Peyer's patch (tissue), 4 donors: ENCODE results near the gene PVALEF. TPM values are rescaled to one million over a fixed set of nuclear protein-coding genes. Genes with fewer than 3 reads are reported as not detected.

ENCODE experiments used
- DNase-seq, 3 donors: peaks; one replicate each; pipeline ENCODE4 v3.0.0-alpha.2; 2017 to 2019
- H3K27ac ChIP-seq, 4 donors: fragments of 200-600 bp; sonication (generic); one replicate each; pipeline ENCODE4 v1.5.1; 2016 to 2019
- H3K27me3 ChIP-seq, 2 donors: fragments of 200-600 bp; sonication (generic); one replicate each; pipeline ENCODE4 v1.5.1; 2019
- H3K36me3 ChIP-seq, 3 donors: fragments of 200-600 bp; sonication (generic); one replicate each; pipeline ENCODE4 v1.5.1; 2016 to 2019
- H3K4me1 ChIP-seq, 4 donors: fragments of 200-600 bp; sonication (generic); one replicate each; pipeline ENCODE4 v1.5.1; 2016 to 2019
- H3K4me3 ChIP-seq, 4 donors: fragments of 200-600 bp; sonication (generic); 1 replicate in 3 of 4; 2 replicates in 1 of 4; pipeline ENCODE4 v1.5.1; 2016 to 2019; ENCODE audit warnings: mild to moderate bottlenecking in 1 of 4
- H3K9me3 ChIP-seq, 4 donors: fragments of 200-600 bp; sonication (generic); one replicate each; pipeline ENCODE4 v1.5.1; 2016 to 2019; ENCODE audit warnings: mild to moderate bottlenecking in 1 of 4
- CTCF ChIP-seq, 6 experiments: fragments of 450-650 bp in 4 of 6; fragments of 200-600 bp in 2 of 6; sonication (generic) in 1 of 6; IDR thresholded peaks; one replicate each; pipeline ENCODE4 v1.5.1; 2017 to 2019; ENCODE audit warnings: antibody characterized with exemption in 6 of 6, mild to moderate bottlenecking in 3 of 6, moderate library complexity in 1 of 6
- POLR2A ChIP-seq, 2 donors: fragments of 450-650 bp; IDR thresholded peaks; one replicate each; pipeline ENCODE4 v1.5.1; 2017; ENCODE audit warnings: antibody characterized with exemption in 2 of 2, mild to moderate bottlenecking in 2 of 2, moderate library complexity in 2 of 2
- total RNA-seq, 4 donors: library from RNA; depleted of rRNA; stranded (reverse); fragments of >200 nt; gene quantifications; one replicate each; pipeline ENCODE4 v1.1.0, GENCODE V29; 2016

Gene PVALEF
- total RNA-seq, 4 donors from 2014 or later = not detected

DNA sequence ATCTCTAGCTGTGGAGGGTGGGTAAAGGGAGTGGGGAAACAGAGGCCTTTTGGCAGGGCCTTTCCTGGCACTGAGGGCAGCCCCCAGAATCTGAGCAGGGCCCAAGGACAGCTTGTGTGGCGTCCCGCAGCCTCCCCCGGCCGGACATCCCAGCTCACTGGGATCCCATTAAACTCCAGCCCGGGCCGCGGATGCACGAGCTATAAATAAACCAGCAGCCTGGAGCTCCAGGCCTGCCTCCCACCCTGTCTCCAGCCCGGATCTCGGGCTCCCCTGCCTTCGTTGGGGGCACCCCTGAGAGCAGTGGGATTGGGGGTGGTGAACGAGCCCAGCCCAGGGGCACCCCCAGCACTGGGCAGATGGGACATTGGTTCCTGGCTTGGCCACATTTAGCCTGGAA, 14.6 kb downstream of the PVALEF start:
- no peaks in the 10 kb centered on the region for H3K36me3 ChIP-seq
- no peak overlapping the region for H3K27ac ChIP-seq
- no peaks in the 10 kb centered on the region for H3K4me1 ChIP-seq
- DNase-seq = no peak
- no peaks in the 10 kb centered on the region for H3K9me3 ChIP-seq
- H3K4me3 ChIP-seq = no peak overlapping the region
- TF ChIP-seq CTCF (IDR thresholded peaks at IDR 0.05) = no peak
- no peak for TF ChIP-seq POLR2A (IDR thresholded peaks at IDR 0.05)
- H3K27me3 ChIP-seq = no peaks in the 10 kb centered on the region

DNA sequence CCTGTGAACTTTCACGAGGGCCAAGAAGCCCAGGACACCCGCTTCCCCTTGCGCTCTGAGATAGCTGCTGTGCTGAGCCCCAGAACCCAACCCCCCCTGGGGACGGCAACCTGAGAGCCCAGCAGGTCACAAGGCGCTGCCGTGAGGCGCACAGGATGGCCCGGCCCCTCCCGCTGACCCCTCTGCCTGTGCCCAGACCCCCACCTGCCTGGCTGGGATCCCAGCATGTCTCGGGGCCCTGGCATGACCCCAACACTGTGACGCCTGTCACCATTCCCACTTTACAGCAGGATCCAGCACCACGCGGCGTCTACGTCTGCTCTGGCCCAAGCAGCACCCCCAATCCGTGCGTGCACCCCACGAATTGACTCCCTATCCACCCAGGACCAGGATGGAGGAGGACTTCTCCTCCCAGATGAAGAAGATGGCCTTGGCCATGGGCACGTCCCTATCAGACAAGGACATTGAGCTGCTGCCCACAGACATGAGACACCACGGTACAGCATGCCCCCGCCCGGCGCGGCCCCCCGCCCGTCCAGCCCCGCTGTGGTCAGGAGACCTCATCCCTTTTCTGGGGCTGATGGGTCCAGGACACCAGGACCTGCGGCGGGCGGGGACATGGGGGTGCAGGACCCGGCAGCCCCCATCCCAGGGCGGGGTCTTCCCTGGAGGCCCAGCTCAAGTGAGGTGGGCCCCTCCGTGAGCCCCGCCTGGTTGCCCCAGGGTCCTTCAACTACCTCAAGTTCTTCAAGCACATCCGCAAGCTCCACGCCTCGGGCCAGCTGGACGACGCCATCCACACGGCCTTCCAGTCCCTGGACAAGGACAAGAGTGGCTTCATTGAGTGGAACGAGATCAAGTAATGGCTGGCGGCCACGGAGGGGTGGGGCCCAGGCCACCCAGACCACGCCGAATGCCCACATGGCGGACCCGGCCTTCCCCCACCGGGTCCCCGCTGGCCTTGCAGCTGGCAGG, 15.8 kb downstream of the PVALEF start:
- TF ChIP-seq CTCF (IDR thresholded peaks at IDR 0.05) (no peak), POLR2A (IDR thresholded peaks at IDR 0.05) (no peak)
- H3K27me3 ChIP-seq = no peaks in the 10 kb centered on the region

DNA sequence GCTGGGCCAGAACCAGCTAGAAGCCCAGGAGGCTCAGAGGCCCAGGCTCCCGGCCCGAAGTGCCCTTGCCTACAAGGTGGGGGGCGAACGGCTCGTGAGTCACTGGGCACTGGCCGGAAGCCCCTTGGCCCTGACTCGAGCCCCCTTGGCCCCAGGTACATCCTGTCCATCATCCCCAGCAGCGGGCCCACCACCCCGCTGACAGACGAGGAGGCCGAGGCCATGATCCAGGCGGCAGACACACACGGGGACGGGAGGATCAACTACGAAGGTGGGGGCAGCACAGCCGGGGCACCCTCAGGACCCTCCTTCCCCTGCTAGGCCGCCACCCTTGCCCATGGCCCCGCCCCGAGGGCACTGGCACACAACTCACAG, 16.5 kb downstream of the PVALEF start:
- Histone ChIP-seq H3K27ac (no peak overlapping the region), H3K4me3 (no peak overlapping the region), H3K4me1 (no peaks in the 10 kb centered on the region), H3K36me3 (no peaks in the 10 kb centered on the region), H3K27me3 (no peaks in the 10 kb centered on the region), H3K9me3 (no peaks in the 10 kb centered on the region)
- no peak for DNase-seq
- TF ChIP-seq POLR2A (IDR thresholded peaks at IDR 0.05) (no peak), CTCF (IDR thresholded peaks at IDR 0.05) (no peak)

More for the DNA sequence above, 15.8 kb downstream of the PVALEF start:
- Histone ChIP-seq H3K36me3 (no peaks in the 10 kb centered on the region), H3K4me3 (no peak overlapping the region), H3K9me3 (no peaks in the 10 kb centered on the region), H3K4me1 (no peaks in the 10 kb centered on the region), H3K27ac (no peak overlapping the region)
- DNase-seq = no peak

DNA sequence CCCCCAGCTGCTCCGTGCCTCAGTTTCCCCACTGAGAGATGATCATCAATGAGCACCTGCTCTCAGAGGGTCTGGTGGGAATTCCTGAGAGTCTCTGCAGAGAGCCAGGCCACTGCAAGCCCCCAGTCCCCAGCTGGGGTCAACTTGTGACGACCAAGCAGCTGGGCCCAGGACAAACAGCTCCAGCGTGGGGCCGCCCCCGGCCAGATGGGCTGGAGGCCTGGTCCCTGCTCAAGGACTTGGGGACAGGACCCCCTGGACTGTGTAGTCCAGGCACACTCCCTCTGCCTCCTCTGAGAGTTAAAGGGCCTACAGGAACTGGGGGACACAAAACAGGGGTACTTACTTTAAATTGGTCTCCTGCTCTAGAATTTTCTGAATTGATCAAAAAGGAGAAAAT, 17.3 kb downstream of the PVALEF start:
- H3K27me3 ChIP-seq = no peaks in the 10 kb centered on the region

DNA sequence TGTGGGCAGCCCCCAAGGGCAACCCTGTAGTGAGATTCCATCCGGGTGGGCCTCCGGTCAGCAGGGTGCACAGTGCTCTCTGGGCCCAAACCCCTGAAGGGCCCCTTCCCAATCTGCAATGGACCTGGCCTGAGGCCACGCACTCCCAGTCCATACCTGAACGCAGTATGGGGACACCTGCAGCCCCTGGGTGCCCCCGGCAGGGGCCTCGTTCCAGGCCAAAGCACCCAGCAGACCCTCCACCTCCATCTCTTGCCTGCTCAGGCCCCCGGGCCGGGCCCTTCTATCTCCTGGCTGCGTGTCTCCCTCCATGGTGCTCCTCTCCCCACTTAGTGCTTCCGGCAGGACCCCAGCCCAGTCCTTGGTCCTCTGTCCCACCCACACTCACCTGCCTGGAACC, 18.0 kb downstream of the PVALEF start:
- Histone ChIP-seq H3K4me3 (no peak overlapping the region), H3K4me1 (no peaks in the 10 kb centered on the region), H3K9me3 (no peaks in the 10 kb centered on the region), H3K36me3 (no peaks in the 10 kb centered on the region), H3K27ac (no peak overlapping the region), H3K27me3 (no peaks in the 10 kb centered on the region)
- DNase-seq = no peak
- TF ChIP-seq POLR2A (IDR thresholded peaks at IDR 0.05) (no peak), CTCF (IDR thresholded peaks at IDR 0.05) (no peak)

More for the DNA sequence above, 17.3 kb downstream of the PVALEF start:
- H3K27ac ChIP-seq = no peak overlapping the region
- H3K4me1 ChIP-seq = no peaks in the 10 kb centered on the region
- no peak overlapping the region for H3K4me3 ChIP-seq
- no peak for DNase-seq
- TF ChIP-seq CTCF (IDR thresholded peaks at IDR 0.05) = no peak
- H3K36me3 ChIP-seq = no peaks in the 10 kb centered on the region
- H3K9me3 ChIP-seq = no peaks in the 10 kb centered on the region
